Muscle of back (tissue), 11 donors: ENCODE data around the gene ARRDC2. TPM values are rescaled to one million over a fixed set of nuclear protein-coding genes. Genes with fewer than 3 reads are reported as not detected.
A peak's percentile ranks its signal among the peaks of the same experiment; 100 is the strongest.

Source experiments
- DNase-seq, 3 donors: peaks; one replicate each; pipeline versions ENCODE4 v3.0.0 to v3.0.0-alpha.2; 2013
- polyA plus RNA-seq, 10 donors: library from polyadenylated mRNA; unstranded; fragments of 120-200 nt; gene quantifications; one replicate each; pipeline ENCODE4 v1.2.1, GENCODE V29; 2013; ENCODE audit not compliant: insufficient read length in 10 of 10

The ARRDC2 gene
- polyA plus RNA-seq, 10 donors, result 3.6 to 5.9 (median 4.7) TPM

DNA sequence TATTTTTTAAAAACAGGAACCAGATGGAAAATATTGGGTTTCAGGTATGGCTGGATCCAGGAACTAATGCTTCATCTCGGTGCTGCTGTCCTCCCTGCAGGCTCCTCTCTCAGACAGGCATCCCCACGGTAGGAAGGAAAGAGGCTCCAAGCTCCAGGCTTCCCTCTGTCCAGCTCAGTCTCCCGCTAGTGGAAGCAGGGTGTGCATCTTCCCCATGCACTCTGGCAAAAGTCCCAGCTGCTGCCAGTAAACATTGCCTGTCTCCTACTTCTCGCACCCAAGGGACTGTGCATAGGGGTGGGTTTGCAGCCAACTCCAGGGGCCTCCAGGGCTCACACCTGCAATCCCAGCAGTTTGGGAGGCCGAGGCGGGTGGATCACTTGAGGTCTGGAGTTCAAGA is 49.6 kb downstream of the ARRDC2 start:
- DNase-seq, result peak in 2 of 3 donors; percentile 20 to 41

GRCh38 chr19:18058208-18059009 is 50.4 kb downstream of the ARRDC2 start:
- DNase-seq, result peak; percentile 69 to 93 (median 85)

DNA sequence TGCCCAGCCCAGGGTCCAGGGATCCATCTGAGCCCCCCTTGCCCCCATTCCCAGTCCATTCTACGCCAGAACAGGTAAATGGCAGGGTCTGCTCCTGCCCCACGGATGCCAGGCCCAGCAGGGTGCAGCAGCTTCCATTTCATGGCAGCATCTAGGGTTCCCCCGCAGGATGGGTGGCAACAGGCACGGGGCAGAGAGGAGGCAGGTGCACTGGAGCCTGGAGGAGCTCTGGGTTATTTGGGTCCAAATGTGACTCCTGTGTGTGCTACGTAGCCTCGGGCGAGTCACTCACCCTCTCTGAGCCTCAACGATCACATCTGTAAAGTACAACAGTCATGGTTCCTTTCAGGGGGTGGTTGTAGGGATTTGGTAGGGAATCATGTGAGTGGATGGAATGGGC is 51.3 kb downstream of the ARRDC2 start:
- no peak for DNase-seq

DNA sequence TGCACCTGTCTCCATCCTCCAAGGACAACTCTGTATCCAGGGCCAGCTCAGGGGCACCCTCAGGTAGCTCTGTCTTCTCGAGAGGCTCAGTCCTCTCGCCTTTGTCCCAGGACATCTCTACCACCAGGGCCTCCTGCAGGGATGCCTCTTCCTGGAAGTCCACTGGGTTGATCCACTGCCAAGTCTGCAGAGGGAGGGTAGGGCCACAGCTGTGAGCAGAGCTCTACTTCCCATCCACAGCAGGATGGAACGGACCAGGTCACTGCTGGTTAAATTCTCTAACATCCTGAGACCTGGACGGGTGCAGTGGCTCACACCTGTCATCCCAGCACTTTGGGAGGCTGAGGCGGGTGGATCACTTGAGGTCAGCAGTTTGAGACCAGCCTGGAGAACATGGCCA is 51.9 kb downstream of the ARRDC2 start:
- DNase-seq, result no peak

GRCh38 chr19:18060472-18060871 is 52.5 kb downstream of the ARRDC2 start:
- no peak for DNase-seq

DNA sequence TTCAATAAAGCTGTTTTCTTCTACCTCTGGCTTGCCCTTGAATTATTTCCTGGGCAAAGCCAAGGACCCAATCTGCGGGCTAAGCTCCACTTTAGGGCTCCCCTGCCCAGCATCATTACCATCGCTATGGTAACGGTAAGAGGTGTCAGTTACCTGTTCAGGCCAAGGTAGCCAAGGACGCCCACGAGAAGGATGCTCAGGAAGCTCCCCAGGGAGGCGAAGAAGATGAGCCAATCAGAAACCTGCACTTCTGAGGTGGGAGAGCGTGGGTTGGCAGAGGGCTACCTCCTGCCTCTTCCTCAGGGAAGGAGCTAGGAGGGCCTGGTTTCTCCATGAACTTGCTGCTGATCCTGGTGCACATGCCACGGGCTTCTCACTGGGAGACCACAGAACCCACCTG is 54.1 kb downstream of the ARRDC2 start:
- DNase-seq, result no peak

- no peak for DNase-seq
Observed at GRCh38 chr19:18063463-18063862, 55.5 kb downstream of the ARRDC2 start.

Other genes with a start within 250 kb of the ARRDC2 start
- under 1 TPM in 4 of 10 donors, not detected in 6; 0.05 to 0.71 (median 0.15) TPM for gene B3GNT3, start 213.0 kb upstream of the ARRDC2 start, polyA plus RNA-seq
- under 1 TPM in 2 of 10 donors, not detected in 8; 0.16 to 0.24 TPM for gene INSL3, start 186.7 kb upstream of the ARRDC2 start, polyA plus RNA-seq
- gene JAK3, start 160.2 kb upstream of the ARRDC2 start, polyA plus RNA-seq, result 1 to 10 TPM; 1.1 to 5.9 (median 2.1) TPM
- gene RPL18A, start 148.3 kb upstream of the ARRDC2 start, polyA plus RNA-seq, result 1,000 to 10,000 TPM; 1,678 to 3,130 (median 2,192) TPM
- under 1 TPM in 4 of 10 donors, not detected in 6; 0.06 to 0.11 (median 0.10) TPM for gene SLC5A5, start 136.2 kb upstream of the ARRDC2 start, polyA plus RNA-seq
- gene CCDC124, start 75.2 kb upstream of the ARRDC2 start, polyA plus RNA-seq, result 10 to 100 TPM; 39.1 to 76.0 (median 46.1) TPM
- 1 to 10 TPM in 6 of 10 donors, under 1 TPM in 4; 0.43 to 3.4 (median 1.3) TPM for gene KCNN1, start 41.1 kb upstream of the ARRDC2 start, polyA plus RNA-seq
- gene IL12RB1, start 78.8 kb downstream of the ARRDC2 start, polyA plus RNA-seq, result 1 to 10 TPM in 1 of 10 donors, under 1 TPM in 9; 0.10 to 1.6 (median 0.39) TPM
- 10 to 100 TPM in 1 of 10 donors, 1 to 10 TPM in 9; 5.7 to 13.6 (median 8.8) TPM for gene MAST3, start 89.6 kb downstream of the ARRDC2 start, polyA plus RNA-seq
- gene PIK3R2, start 145.0 kb downstream of the ARRDC2 start, polyA plus RNA-seq, result 10 to 100 TPM; 35.8 to 49.1 (median 43.4) TPM
- 1 to 10 TPM in 4 of 10 donors, under 1 TPM in 3, not detected in 3; 0.50 to 1.8 (median 1.1) TPM for gene IFI30, start 165.6 kb downstream of the ARRDC2 start, polyA plus RNA-seq
- gene MPV17L2, start 185.0 kb downstream of the ARRDC2 start, polyA plus RNA-seq, result 1 to 10 TPM; 4.3 to 7.6 (median 5.2) TPM
- gene RAB3A, start 195.9 kb downstream of the ARRDC2 start, polyA plus RNA-seq, result 1 to 10 TPM; 2.4 to 4.3 (median 3.7) TPM
- gene PDE4C, start 218.3 kb downstream of the ARRDC2 start, polyA plus RNA-seq, result 1 to 10 TPM in 9 of 10 donors, under 1 TPM in 1; 0.99 to 5.0 (median 2.7) TPM